ENCODE data around the gene CDCA7L.

GRCh38 chr7:21941611-21942141 lies 4.0 kb downstream of the CDCA7L start:
- no peak for TF ChIP-seq CTCF (IDR thresholded peaks at IDR 0.05; ENCODE audit: insufficient read depth, low read length, poor library complexity, severe bottlenecking)
- TF ChIP-seq EZH2phosphoT487 (conservative IDR thresholded peaks at IDR 0.05; ENCODE audit: low read length): no peak
